HG03025 (cell line): ENCODE results near the gene CAPN13.

Experiments
- ATAC-seq: cut with Tn5 transposase; IDR thresholded peaks from one replicate; pipeline ENCODE4 v1.9.1; 2021; ENCODE audit warnings: mild to moderate bottlenecking, moderate library complexity; ENCODE audit not compliant: unreplicated experiment, low FRiP score

Gene CAPN13

GRCh38 chr2:30732876-30733275 is 74.4 kb downstream of the CAPN13 start:
- no peak for ATAC-seq

GRCh38 chr2:30732376-30732775 is 74.9 kb downstream of the CAPN13 start:
- no peak for ATAC-seq

- ATAC-seq = no peak
Measured at GRCh38 chr2:30731706-30732105, 75.5 kb downstream of the CAPN13 start.

GRCh38 chr2:30730736-30731647 is 76.3 kb downstream of the CAPN13 start:
- no peak for ATAC-seq

- ATAC-seq = no peak
Measured at GRCh38 chr2:30729031-30729430, 78.2 kb downstream of the CAPN13 start.

GRCh38 chr2:30722936-30723725 is 84.1 kb downstream of the CAPN13 start:
- ATAC-seq = no peak

- ATAC-seq = no peak
Measured at GRCh38 chr2:30721668-30722647, 85.3 kb downstream of the CAPN13 start.

- ATAC-seq = no peak
Measured at GRCh38 chr2:30721241-30721640, 86.0 kb downstream of the CAPN13 start.

- no peak for ATAC-seq
Measured at GRCh38 chr2:30717081-30717650, 90.1 kb downstream of the CAPN13 start.

- no peak for ATAC-seq
Measured at GRCh38 chr2:30716123-30716900, 90.9 kb downstream of the CAPN13 start.

GRCh38 chr2:30714811-30715709 is 92.2 kb downstream of the CAPN13 start:
- ATAC-seq = no peak

GRCh38 chr2:30713698-30714097 is 93.5 kb downstream of the CAPN13 start:
- ATAC-seq = no peak

- ATAC-seq = peak; percentile 58
Measured at GRCh38 chr2:30711646-30712085, 95.6 kb downstream of the CAPN13 start.

- no peak for ATAC-seq
Measured at GRCh38 chr2:30710461-30710860, 96.8 kb downstream of the CAPN13 start.

- no peak for ATAC-seq
Measured at GRCh38 chr2:30710016-30710415, 97.2 kb downstream of the CAPN13 start.

GRCh38 chr2:30709516-30709915 is 97.7 kb downstream of the CAPN13 start:
- no peak for ATAC-seq

GRCh38 chr2:30708491-30709290 is 98.6 kb downstream of the CAPN13 start:
- no peak for ATAC-seq
